ENCODE results near the gene PTPRM. TPM values are rescaled to one million over a fixed set of nuclear protein-coding genes. Genes with fewer than 3 reads are reported as not detected.

PTPRM gene
- total and polyA plus RNA-seq, 2 of the 8 experiments (the other 6 are each of a cell fraction or from before 2014, with no cell fraction given): 4.1 to 7.0 TPM

DNA sequence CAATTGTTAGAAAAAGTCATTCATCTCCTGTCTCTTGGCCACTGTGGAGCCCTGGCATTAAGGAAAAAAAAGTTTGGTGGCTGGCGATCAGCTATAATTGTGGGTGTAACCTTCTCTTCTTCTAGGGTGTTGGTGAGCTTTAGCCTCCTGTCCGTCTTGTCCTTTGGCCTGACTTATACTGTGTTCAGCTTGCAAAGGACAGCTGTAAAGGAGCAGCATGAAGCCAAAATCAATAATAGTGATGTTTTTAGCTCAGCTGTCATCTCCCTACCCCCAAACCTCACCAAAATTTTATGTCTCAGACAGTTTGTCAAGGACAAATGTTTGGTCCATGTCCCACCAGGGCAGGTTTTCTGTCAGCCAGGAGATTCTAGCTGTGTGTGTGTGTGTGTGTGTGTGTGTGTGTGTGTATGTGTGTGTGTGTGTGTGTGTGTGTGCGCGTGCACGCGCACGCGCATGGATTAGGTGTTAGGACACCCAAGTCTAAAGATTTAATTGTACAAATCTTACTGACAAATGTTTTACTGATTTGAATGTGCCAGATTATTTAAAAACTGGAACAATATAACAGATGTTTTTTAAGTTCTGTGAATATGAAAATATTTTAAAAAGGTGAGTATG, 109.2 kb downstream of the PTPRM start:
- FAIRE-seq: no peak
- H4K20me1 ChIP-seq (replicated peaks in 1 of 2; ENCODE audit: control insufficient read depth in 1 of 2, insufficient read depth in 2 of 2, low read length in 2 of 2): no peaks in the 10 kb centered on the region
- no peak overlapping the region for H3K27ac ChIP-seq (ENCODE audit: low read depth, low read length)
- TF ChIP-seq TBP (IDR thresholded peaks at IDR 0.05; ENCODE audit: low read depth, low read length) (no peak), TAF7 (optimal IDR thresholded peaks at IDR 0.05; ENCODE audit: borderline replicate concordance, low read depth, low read length) (no peak), NANOG (IDR thresholded peaks at IDR 0.05; ENCODE audit: insufficient read depth, low read depth, low read length, poor library complexity, severe bottlenecking) (no peak), CTBP2 (IDR thresholded peaks at IDR 0.05; ENCODE audit: borderline replicate concordance, insufficient read depth, insufficient read length, low read length) (no peak), BACH1 (IDR thresholded peaks at IDR 0.05; ENCODE audit: low read length) (no peak), BRCA1 (IDR thresholded peaks at IDR 0.05; ENCODE audit: low read depth, low read length) (no peak), POLR2AphosphoS5 (IDR thresholded peaks at IDR 0.05; ENCODE audit: low read depth, low read length) (no peak), POLR2A (IDR thresholded peaks at IDR 0.05; ENCODE audit: control extremely low read depth in 1 of 2, low read depth in 2 of 2, low read length in 2 of 2) (no peak), RFX5 (IDR thresholded peaks at IDR 0.05; ENCODE audit: borderline replicate concordance, low read depth, low read length) (no peak)
- TF ChIP-seq, protein P1, sequence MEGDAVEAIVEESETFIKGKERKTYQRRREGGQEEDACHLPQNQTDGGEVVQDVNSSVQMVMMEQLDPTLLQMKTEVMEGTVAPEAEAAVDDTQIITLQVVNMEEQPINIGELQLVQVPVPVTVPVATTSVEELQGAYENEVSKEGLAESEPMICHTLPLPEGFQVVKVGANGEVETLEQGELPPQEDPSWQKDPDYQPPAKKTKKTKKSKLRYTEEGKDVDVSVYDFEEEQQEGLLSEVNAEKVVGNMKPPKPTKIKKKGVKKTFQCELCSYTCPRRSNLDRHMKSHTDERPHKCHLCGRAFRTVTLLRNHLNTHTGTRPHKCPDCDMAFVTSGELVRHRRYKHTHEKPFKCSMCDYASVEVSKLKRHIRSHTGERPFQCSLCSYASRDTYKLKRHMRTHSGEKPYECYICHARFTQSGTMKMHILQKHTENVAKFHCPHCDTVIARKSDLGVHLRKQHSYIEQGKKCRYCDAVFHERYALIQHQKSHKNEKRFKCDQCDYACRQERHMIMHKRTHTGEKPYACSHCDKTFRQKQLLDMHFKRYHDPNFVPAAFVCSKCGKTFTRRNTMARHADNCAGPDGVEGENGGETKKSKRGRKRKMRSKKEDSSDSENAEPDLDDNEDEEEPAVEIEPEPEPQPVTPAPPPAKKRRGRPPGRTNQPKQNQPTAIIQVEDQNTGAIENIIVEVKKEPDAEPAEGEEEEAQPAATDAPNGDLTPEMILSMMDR (IDR thresholded peaks at IDR 0.05; ENCODE audit: control extremely low read depth in 1 of 3, insufficient read depth in 1 of 3, low read depth in 1 of 3, low read length in 3 of 3): no peak
- TF ChIP-seq, protein P2, sequence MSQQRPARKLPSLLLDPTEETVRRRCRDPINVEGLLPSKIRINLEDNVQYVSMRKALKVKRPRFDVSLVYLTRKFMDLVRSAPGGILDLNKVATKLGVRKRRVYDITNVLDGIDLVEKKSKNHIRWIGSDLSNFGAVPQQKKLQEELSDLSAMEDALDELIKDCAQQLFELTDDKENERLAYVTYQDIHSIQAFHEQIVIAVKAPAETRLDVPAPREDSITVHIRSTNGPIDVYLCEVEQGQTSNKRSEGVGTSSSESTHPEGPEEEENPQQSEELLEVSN (IDR thresholded peaks at IDR 0.05): no peak

More for the DNA sequence above, 109.2 kb downstream of the PTPRM start:
- Histone ChIP-seq H3K4ac (replicated peaks; ENCODE audit: insufficient read length, low read depth, low read length) (no peak overlapping the region), H4K8ac (ENCODE audit: extremely low read depth, insufficient read depth, low read length) (no peak overlapping the region), H2BK120ac (replicated peaks; ENCODE audit: low read depth, low read length) (no peak overlapping the region), H3K9ac (replicated peaks in 1 of 4; ENCODE audit: extremely low read depth in 1 of 4, low read depth in 3 of 4, low read length in 3 of 4) (no peak overlapping the region), H3K79me1 (ENCODE audit: low read depth, low read length) (no peaks in the 10 kb centered on the region; the same call in 1 of the 2 replicates), H3K9me3 (ENCODE audit: insufficient read depth in 2 of 2, low read depth in 1 of 2, low read length in 1 of 2) (no peaks in the 10 kb centered on the region), H4K91ac (replicated peaks; ENCODE audit: insufficient read length, low read length) (no peak overlapping the region), H3K14ac (ENCODE audit: insufficient read length) (no peak overlapping the region), H2AFZ (ENCODE audit: low read length) (no peak overlapping the region), H3K36me3 (ENCODE audit: control insufficient read depth in 2 of 4, insufficient read depth in 4 of 4, low read length in 3 of 4) (no peaks in the 10 kb centered on the region), H2BK20ac (ENCODE audit: low read length) (no peak overlapping the region), H2BK5ac (ENCODE audit: low read depth, low read length) (no peak overlapping the region), H4K5ac (ENCODE audit: insufficient read length, low read depth, low read length) (no peak overlapping the region), H2AK5ac (ENCODE audit: low read depth, low read length) (no peak overlapping the region), H3K4me2 (ENCODE audit: insufficient read depth in 1 of 2, low read depth in 2 of 2, low read length in 2 of 2) (no peak overlapping the region), H3K79me2 (ENCODE audit: control insufficient read depth in 1 of 2, insufficient read depth in 2 of 2, low read length in 2 of 2) (no peaks in the 10 kb centered on the region), H3K56ac (replicated peaks; ENCODE audit: insufficient read length, low read depth, low read length) (no peak overlapping the region), H3K23me2 (ENCODE audit: low read depth, low read length) (no peaks in the 10 kb centered on the region), H3K23ac (ENCODE audit: insufficient read length) (no peak overlapping the region), H2BK15ac (ENCODE audit: low read length) (no peak overlapping the region), H3K4me3 (ENCODE audit: extremely low read depth in 1 of 4, insufficient read depth in 2 of 4, low read depth in 3 of 4, low read length in 4 of 4) (no peak overlapping the region), H3K4me1 (replicated peaks in 1 of 4; ENCODE audit: control insufficient read depth in 3 of 4, insufficient read depth in 4 of 4, low read length in 3 of 4) (no peaks in the 10 kb centered on the region), H3K18ac (ENCODE audit: extremely low read depth, low read length) (no peak overlapping the region), H3K27me3 (replicated peaks in 1 of 4; ENCODE audit: control insufficient read depth in 3 of 4, extremely low read depth in 1 of 4, insufficient read depth in 3 of 4, low read length in 3 of 4) (no peaks in the 10 kb centered on the region), H2BK12ac (ENCODE audit: low read depth, low read length) (no peak overlapping the region)
- WGBS, 2 experiments (ENCODE audit: extremely low coverage in 1 of 2, insufficient coverage in 1 of 2, insufficient read length in 1 of 2, insufficient replicate concordance in 2 of 2, low coverage in 1 of 2, low lambda C conversion rate in 2 of 2, missing lambda C conversion rate in 1 of 2): 93% methylated on average over 8 of the region's 8 CpGs; no CpG with 5 or more reads in 1 of the 2 experiments
- DNase-seq (ENCODE audit: low read depth in 1 of 2, low spot score in 2 of 2): no peak
- ChIA-PET POLR2A (ENCODE audit: partially characterized antibody) (no interaction called here), CTCF (ENCODE audit: partially characterized antibody) (interaction anchor here (1.0 to 1.1 kb wide), 2 partner anchors 13 to 100 kb away, joined by 3 read pairs; no protein-coding TSS in a partner anchor)
